ENCODE results near the gene PLK3.

PLK3 gene

GRCh38 chr1:44848456-44849181 lies 48.4 kb downstream of the PLK3 start:
- Histone ChIP-seq H3K9me3 (ENCODE audit: insufficient read depth, low read length, severe bottlenecking) (no peaks in the 10 kb centered on the region), H3K4me3 (ENCODE audit: low read depth in 1 of 2, low read length in 2 of 2) (no peak overlapping the region), H4K20me1 (ENCODE audit: insufficient read depth, low read length) (no peaks in the 10 kb centered on the region), H3K36me3 (ENCODE audit: insufficient read depth, low read length) (peaks cover 4% of the 10 kb centered on the region; the same call in 1 of the 2 replicates), H3K9ac (ENCODE audit: low read depth, low read length) (no peak overlapping the region), H3K79me2 (ENCODE audit: insufficient read depth, low read length) (no peaks in the 10 kb centered on the region), H3K27ac (ENCODE audit: low read length) (no peak overlapping the region), H3K27me3 (ENCODE audit: insufficient read depth, low read length, poor library complexity) (no peaks in the 10 kb centered on the region), H3K4me1 (ENCODE audit: insufficient read depth, low read length) (no peaks in the 10 kb centered on the region), H2AFZ (ENCODE audit: low read depth, low read length) (no peak overlapping the region), H3K4me2 (ENCODE audit: insufficient read depth, low read length) (no peak overlapping the region)
- no peak for ATAC-seq (ENCODE audit: insufficient read depth, low read depth)
- DNase-seq = no peak
- no peak for TF ChIP-seq EZH2 (IDR thresholded peaks at IDR 0.05; ENCODE audit: borderline replicate concordance, low read depth, low read length, severe bottlenecking)
- no peak for TF ChIP-seq CTCF (IDR thresholded peaks at IDR 0.05; ENCODE audit: borderline replicate concordance, extremely low read depth, low read length, poor library complexity, severe bottlenecking)

- Histone ChIP-seq H3K27ac (ENCODE audit: low read length) (no peak overlapping the region), H3K9me3 (ENCODE audit: insufficient read depth, low read length, severe bottlenecking) (no peaks in the 10 kb centered on the region), H3K79me2 (ENCODE audit: insufficient read depth, low read length) (no peaks in the 10 kb centered on the region), H4K20me1 (ENCODE audit: insufficient read depth, low read length) (no peaks in the 10 kb centered on the region), H3K4me1 (ENCODE audit: insufficient read depth, low read length) (no peaks in the 10 kb centered on the region), H3K4me3 (ENCODE audit: low read depth in 1 of 2, low read length in 2 of 2) (no peak overlapping the region), H3K27me3 (ENCODE audit: insufficient read depth, low read length, poor library complexity) (no peaks in the 10 kb centered on the region), H2AFZ (ENCODE audit: low read depth, low read length) (no peak overlapping the region), H3K9ac (ENCODE audit: low read depth, low read length) (no peak overlapping the region), H3K36me3 (ENCODE audit: insufficient read depth, low read length) (peaks cover 4% of the 10 kb centered on the region; the same call in 1 of the 2 replicates), H3K4me2 (ENCODE audit: insufficient read depth, low read length) (no peak overlapping the region)
- no peak for TF ChIP-seq EZH2 (IDR thresholded peaks at IDR 0.05; ENCODE audit: borderline replicate concordance, low read depth, low read length, severe bottlenecking)
- peak; percentile 72 for ATAC-seq (ENCODE audit: insufficient read depth, low read depth)
- no peak for DNase-seq
These were observed 49.5 kb downstream of the PLK3 start for GRCh38 chr1:44849575-44850132.

- no peak overlapping the region for H3K9ac ChIP-seq (ENCODE audit: low read depth, low read length)
- TF ChIP-seq EZH2 (IDR thresholded peaks at IDR 0.05; ENCODE audit: borderline replicate concordance, low read depth, low read length, severe bottlenecking) (no peak), CTCF (IDR thresholded peaks at IDR 0.05; ENCODE audit: borderline replicate concordance, extremely low read depth, low read length, poor library complexity, severe bottlenecking) (no peak)
- no peaks in the 10 kb centered on the region for H3K4me1 ChIP-seq (ENCODE audit: insufficient read depth, low read length)
- ATAC-seq (ENCODE audit: insufficient read depth, low read depth) (no peak), DNase-seq (no peak)
- no peak overlapping the region for H3K4me3 ChIP-seq (ENCODE audit: low read depth in 1 of 2, low read length in 2 of 2)
- no peaks in the 10 kb centered on the region for H3K79me2 ChIP-seq (ENCODE audit: insufficient read depth, low read length)
- no peaks in the 10 kb centered on the region for H3K27me3 ChIP-seq (ENCODE audit: insufficient read depth, low read length, poor library complexity)
- H3K4me2 ChIP-seq (ENCODE audit: insufficient read depth, low read length) = no peak overlapping the region
- H2AFZ ChIP-seq (ENCODE audit: low read depth, low read length) = no peak overlapping the region
- peaks cover 7% of the 10 kb centered on the region; the same call in 1 of the 2 replicates for H3K36me3 ChIP-seq (ENCODE audit: insufficient read depth, low read length)
- H3K9me3 ChIP-seq (ENCODE audit: insufficient read depth, low read length, severe bottlenecking) = no peaks in the 10 kb centered on the region
- no peaks in the 10 kb centered on the region for H4K20me1 ChIP-seq (ENCODE audit: insufficient read depth, low read length)
- H3K27ac ChIP-seq (ENCODE audit: low read length) = no peak overlapping the region
These were observed 51.1 kb downstream of the PLK3 start for GRCh38 chr1:44851308-44851707.

- Histone ChIP-seq H3K4me3 (ENCODE audit: low read depth in 1 of 2, low read length in 2 of 2) (no peak overlapping the region), H2AFZ (ENCODE audit: low read depth, low read length) (no peak overlapping the region), H3K9me3 (ENCODE audit: insufficient read depth, low read length, severe bottlenecking) (no peaks in the 10 kb centered on the region), H4K20me1 (ENCODE audit: insufficient read depth, low read length) (no peaks in the 10 kb centered on the region), H3K9ac (ENCODE audit: low read depth, low read length) (no peak overlapping the region), H3K27me3 (ENCODE audit: insufficient read depth, low read length, poor library complexity) (no peaks in the 10 kb centered on the region), H3K4me2 (ENCODE audit: insufficient read depth, low read length) (no peak overlapping the region), H3K79me2 (ENCODE audit: insufficient read depth, low read length) (no peaks in the 10 kb centered on the region), H3K4me1 (ENCODE audit: insufficient read depth, low read length) (no peaks in the 10 kb centered on the region), H3K36me3 (ENCODE audit: insufficient read depth, low read length) (peaks cover 17% of the 10 kb centered on the region; the same call in 1 of the 2 replicates), H3K27ac (ENCODE audit: low read length) (no peak overlapping the region)
- ATAC-seq (ENCODE audit: insufficient read depth, low read depth) (no peak), DNase-seq (no peak)
- TF ChIP-seq CTCF (IDR thresholded peaks at IDR 0.05; ENCODE audit: borderline replicate concordance, extremely low read depth, low read length, poor library complexity, severe bottlenecking) = no peak
These were observed 53.0 kb downstream of the PLK3 start for GRCh38 chr1:44853201-44853600.
